K562 (cell line): ENCODE data around the gene PACSIN2. TPM values are rescaled to one million over a fixed set of nuclear protein-coding genes. Genes with fewer than 3 reads are reported as not detected.

Source experiments
- ATAC-seq: fragments of 200-7000 bp; cut with Tn5 transposase; 3 replicates; pipeline ENCODE4 v1.9.1; 2020; ENCODE audit warnings: moderate library complexity
- BruUV-seq: library from RNA; stranded (reverse); fragments of 400-500 nt; replicated peaks from 2 replicates; lab custom pipeline; 2021; lab: Mats Ljungman, UMichigan
- CTCF ChIA-PET: fragments of 300-600 bp; formaldehyde crosslinking; extraction: SDS; loops from one replicate; lab custom pipeline; 2021; ENCODE audit warnings: low intra/inter-chr PET ratio; lab: Yijun Ruan, JAX
- POLR2A ChIA-PET: fragments of 300-600, 350-650 bp; sonication (Branson Sonifier 250); formaldehyde crosslinking; extraction: SDS; loops from one replicate; lab custom pipeline; 2021; ENCODE audit warnings: antibody characterized with exemption, inconsistent platforms; lab: Yijun Ruan, JAX
- DNase-seq, 4 experiments: peaks; one replicate each; pipeline versions ENCODE4 v3.0.0 to v3.0.0-alpha.2; 2011 to 2018; ENCODE audit warnings: low spot score in 3 of 4, mixed read lengths in 3 of 4; ENCODE audit errors: extremely low read depth in 1 of 4
- FAIRE-seq: peaks from 2 replicates; lab custom pipeline; 2011; peaks lifted over from hg19 to GRCh38; lab: Jason Lieb, UNC
- H2AFZ ChIP-seq: 2 replicates; pipeline ENCODE4 v1.6.0; 2011; ENCODE audit warnings: low read depth, low read length, control low read depth, inconsistent platforms
- H3K27ac ChIP-seq: fragments of 200-600 bp; 3 replicates; pipeline ENCODE4 v1.8.0; 2011; ENCODE audit warnings: low read depth, mild to moderate bottlenecking, control low read depth, inconsistent platforms, low read length, moderate library complexity, mixed read lengths; ENCODE audit errors: extremely low read depth
- H3K27me3 ChIP-seq, 2 experiments: fragments of 300-600 bp in 1 of 2; 2 replicates in 1 of 2; 3 replicates in 1 of 2; pipeline versions ENCODE4 v1.6.0 to v1.8.0; 2011; ENCODE audit warnings: inconsistent platforms in 2 of 2, low read length in 2 of 2, mild to moderate bottlenecking in 1 of 2, mixed read lengths in 1 of 2, moderate library complexity in 1 of 2; ENCODE audit not compliant: control insufficient read depth in 2 of 2, insufficient read depth in 2 of 2
- H3K36me3 ChIP-seq: fragments of 300-600 bp; 3 replicates; pipeline ENCODE4 v1.8.0; 2011; ENCODE audit warnings: mild to moderate bottlenecking, low read length, inconsistent platforms; ENCODE audit not compliant: control insufficient read depth, insufficient read depth
- H3K4me1 ChIP-seq, 2 experiments: fragments of 200-600 bp in 1 of 2; replicated peaks in 1 of 2; 2 replicates in 1 of 2; 3 replicates in 1 of 2; pipeline versions ENCODE4 v1.5.1 to v1.8.0; 2011; ENCODE audit warnings: inconsistent platforms in 2 of 2, low read length in 2 of 2, mild to moderate bottlenecking in 1 of 2, mixed read lengths in 1 of 2, moderate library complexity in 1 of 2; ENCODE audit not compliant: control insufficient read depth in 2 of 2, insufficient read depth in 2 of 2
- H3K4me2 ChIP-seq: 2 replicates; pipeline ENCODE4 v1.6.1; 2011; ENCODE audit warnings: low read length, control low read depth, inconsistent platforms, mixed read lengths; ENCODE audit not compliant: insufficient read depth
- H3K4me3 ChIP-seq: fragments of 200-600 bp; sonication (generic), shearing (Covaris generic); 2 replicates; pipeline ENCODE4 v1.5.1; 2016; ENCODE audit warnings: control low read depth, inconsistent platforms
- H3K79me2 ChIP-seq: fragments of 200-600 bp; 3 replicates; pipeline ENCODE4 v1.8.0; 2011; ENCODE audit warnings: low read length, inconsistent platforms; ENCODE audit not compliant: control insufficient read depth, insufficient read depth
- H3K9ac ChIP-seq, 2 experiments: 2 replicates each; pipeline versions ENCODE4 v1.6.0 to v1.6.1; 2011; ENCODE audit warnings: low read depth in 2 of 2, low read length in 2 of 2, control low read depth in 1 of 2, inconsistent platforms in 1 of 2, mild to moderate bottlenecking in 1 of 2, mixed read lengths in 1 of 2; ENCODE audit not compliant: insufficient read depth in 1 of 2
- H3K9me1 ChIP-seq: one replicate; pipeline ENCODE4 v1.6.0; 2011; ENCODE audit warnings: inconsistent platforms, mild to moderate bottlenecking, low read length, moderate library complexity; ENCODE audit not compliant: control insufficient read depth, insufficient read depth
- H3K9me3 ChIP-seq: replicated peaks from 2 replicates; pipeline ENCODE4 v1.5.1; 2011; ENCODE audit warnings: low read depth, low read length, inconsistent platforms; ENCODE audit not compliant: control insufficient read depth, insufficient read depth
- H4K20me1 ChIP-seq: replicated peaks from 2 replicates; pipeline ENCODE4 v1.6.1; 2011; ENCODE audit warnings: low read length, inconsistent platforms, mixed read lengths; ENCODE audit not compliant: control insufficient read depth, insufficient read depth
- GABPB2 ChIP-seq: fragments of 250-450 bp; sonication (Bioruptor Pico); conservative IDR thresholded peaks from 2 replicates; pipeline ENCODE4 v1.5.1; 2021; ENCODE audit warnings: mild to moderate bottlenecking
- STAT6 ChIP-seq: sonication (generic); formaldehyde crosslinking; IDR thresholded peaks from 2 replicates; pipeline ENCODE4 v1.8.1; 2023; ENCODE audit warnings: mild to moderate bottlenecking, missing genetic modification reagents
- ZNF239 ChIP-seq: fragments of 250-450 bp; sonication (Bioruptor Pico); IDR thresholded peaks from 2 replicates; pipeline ENCODE4 v1.4.0; 2020; ENCODE audit warnings: mild to moderate bottlenecking
- ZNF699 ChIP-seq: fragments of 250-450 bp; sonication (Bioruptor Pico); IDR thresholded peaks from 2 replicates; pipeline ENCODE4 v1.8.0; 2021; ENCODE audit warnings: mild to moderate bottlenecking, moderate library complexity; ENCODE audit not compliant: insufficient replicate concordance
- WGBS: fragments of 100-300 bp; shearing (Covaris generic); methylation state at CpG from one replicate; pipeline ENCODE4 v1.1.6; 2016; ENCODE audit warnings: low coverage, mixed read lengths; ENCODE audit not compliant: insufficient coverage; ENCODE audit errors: missing lambda C conversion rate; 5-methylcytosine and 5-hydroxymethylcytosine counted together
- in situ Hi-C: fragments of 300-500 bp; cut with MboI; formaldehyde crosslinking; loops from 4 replicates; pipeline ENCODE4 v1.15.0; 2018; ENCODE audit warnings: inconsistent platforms, mixed read lengths
- intact Hi-C: fragments of 100-400 bp; cut with micrococcal nuclease; formaldehyde crosslinking; loops from 2 replicates; pipeline ENCODE4 v1.14.2; 2022
- polyA plus RNA-seq, 8 experiments: library from polyadenylated mRNA; depleted of rRNA in 4 of 8; stranded (reverse) in 5 of 8; unstranded in 3 of 8; fragments of >200 nt; fragmentation: Nextera tagmentation in 2 of 8; fragmentation: Illumina TruSeq in 1 of 8; extraction: Ambion mirVana in 2 of 8; extraction: Trizol in 1 of 8; gene quantifications; 2 replicates each; pipeline versions ENCODE4 v1.2.1 to v1.2.3, GENCODE V29; 2011 to 2014; ENCODE audit warnings: inconsistent platforms in 1 of 8, missing spikeins in 1 of 8
- total RNA-seq, 7 experiments: library from RNA; depleted of rRNA in 6 of 7; stranded (reverse); fragments of >200 nt in 6 of 7; fragmentation: Illumina TruSeq in 2 of 7; extraction: Trizol in 2 of 7; gene quantifications; 2 replicates each; pipeline versions ENCODE4 v1.2.1 to v1.2.3, GENCODE V29; 2011 to 2021; ENCODE audit warnings: low replicate concordance in 1 of 7

PACSIN2 gene
- total and polyA plus RNA-seq, 9 of the 15 experiments (the other 6 are each of a cell fraction or from before 2014, with no cell fraction given): 0.45 to 45.1 (median 23.9) TPM

GRCh38 chr22:42887523-42888507 lies 127.1 kb downstream of the PACSIN2 start:
- Histone ChIP-seq H3K4me3 (no peak overlapping the region), H3K27ac (no peak overlapping the region), H3K36me3 (peaks cover 46% of the 10 kb centered on the region; the same call in 2 of the 3 replicates), H3K4me1 (no peaks in the 10 kb centered on the region), H3K79me2 (no peaks in the 10 kb centered on the region), H3K27me3 (no peaks in the 10 kb centered on the region), H4K20me1 (peaks cover 5% of the 10 kb centered on the region; the same call in 1 of the 2 replicates), H2AFZ (no peak overlapping the region), H3K9ac (no peak overlapping the region; a peak in 1 of 4 replicates), H3K4me2 (no peak overlapping the region), H3K9me3 (no peaks in the 10 kb centered on the region), H3K9me1 (no peaks in the 10 kb centered on the region)
- POLR2A ChIA-PET: interaction anchor here (0.7 kb wide), 1 partner anchor 20 kb away, joined by 3 read pairs; no protein-coding TSS in a partner anchor
- FAIRE-seq (no peak), DNase-seq (no peak), ATAC-seq (no peak)
- no peak for TF ChIP-seq ZNF699 (CRISPR knock-in tag)
- no peak for TF ChIP-seq STAT6 (CRISPR knock-in tag)
- no peak for TF ChIP-seq GABPB2 (CRISPR knock-in tag)
- no peak for TF ChIP-seq ZNF239 (CRISPR knock-in tag)
- BruUV-seq: no TSS peak
- in situ Hi-C loops: no loop called here
- 81% methylated on average over 12 of the region's 14 CpGs for WGBS
- CTCF ChIA-PET: interaction anchor here (0.6 kb wide), 1 partner anchor 151 kb away, joined by 3 read pairs; no protein-coding TSS in a partner anchor
- intact Hi-C loops: no loop called here
